Measurements from ENCODE around the gene PDE11A. TPM values are rescaled to one million over a fixed set of nuclear protein-coding genes. Genes with fewer than 3 reads are reported as not detected.
"Not testable (repeated sequence)": the region's sequence is repeated elsewhere in the genome, so short reads cannot be mapped to it uniquely, and the experiment has no call there.

The PDE11A gene
- total RNA-seq, 1 experiment from 2014 or later = 1.4 TPM

DNA sequence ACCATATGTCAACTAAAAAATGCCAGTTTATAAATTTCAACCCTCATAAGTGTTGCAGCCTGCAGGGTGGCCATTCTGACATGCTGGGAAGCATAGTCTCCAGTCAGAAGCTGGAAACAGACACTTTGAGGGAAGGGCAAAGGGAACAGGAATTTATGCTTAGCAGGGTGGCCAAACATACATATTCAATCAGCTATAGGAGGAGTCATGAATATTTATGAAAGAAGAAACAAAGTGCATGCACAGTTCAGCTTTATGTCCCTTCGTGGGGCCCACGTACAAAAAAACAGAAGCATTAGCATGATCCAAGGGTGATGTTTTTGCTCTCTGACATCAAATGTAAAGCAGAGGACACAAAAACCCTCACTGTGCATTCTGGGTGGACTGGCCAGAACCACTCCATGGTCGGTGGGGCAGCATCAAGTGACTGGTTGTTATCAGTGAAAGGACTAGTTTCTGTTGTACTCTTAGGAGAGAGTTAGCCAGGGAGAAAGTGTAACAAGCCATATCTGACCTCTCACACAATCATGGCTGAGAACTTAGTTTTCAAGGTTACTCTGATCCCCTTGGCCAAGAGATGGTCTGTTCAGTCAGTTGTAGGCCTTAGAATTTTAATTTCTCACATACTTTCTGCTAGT lies 9.9 kb upstream of the PDE11A start:
- BruUV-seq (replicated peaks) = no TSS peak
- TF ChIP-seq, protein P1, sequence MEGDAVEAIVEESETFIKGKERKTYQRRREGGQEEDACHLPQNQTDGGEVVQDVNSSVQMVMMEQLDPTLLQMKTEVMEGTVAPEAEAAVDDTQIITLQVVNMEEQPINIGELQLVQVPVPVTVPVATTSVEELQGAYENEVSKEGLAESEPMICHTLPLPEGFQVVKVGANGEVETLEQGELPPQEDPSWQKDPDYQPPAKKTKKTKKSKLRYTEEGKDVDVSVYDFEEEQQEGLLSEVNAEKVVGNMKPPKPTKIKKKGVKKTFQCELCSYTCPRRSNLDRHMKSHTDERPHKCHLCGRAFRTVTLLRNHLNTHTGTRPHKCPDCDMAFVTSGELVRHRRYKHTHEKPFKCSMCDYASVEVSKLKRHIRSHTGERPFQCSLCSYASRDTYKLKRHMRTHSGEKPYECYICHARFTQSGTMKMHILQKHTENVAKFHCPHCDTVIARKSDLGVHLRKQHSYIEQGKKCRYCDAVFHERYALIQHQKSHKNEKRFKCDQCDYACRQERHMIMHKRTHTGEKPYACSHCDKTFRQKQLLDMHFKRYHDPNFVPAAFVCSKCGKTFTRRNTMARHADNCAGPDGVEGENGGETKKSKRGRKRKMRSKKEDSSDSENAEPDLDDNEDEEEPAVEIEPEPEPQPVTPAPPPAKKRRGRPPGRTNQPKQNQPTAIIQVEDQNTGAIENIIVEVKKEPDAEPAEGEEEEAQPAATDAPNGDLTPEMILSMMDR (IDR thresholded peaks at IDR 0.05; ENCODE audit: unreplicated experiment) = no peak
- no peak overlapping the region for H3K4me3 Mint-ChIP-seq (ENCODE audit: low read depth, unreplicated experiment)
- H3K4me1 Mint-ChIP-seq (ENCODE audit: low read depth, unreplicated experiment) = no peaks in the 10 kb centered on the region
- no peak overlapping the region for H3K27ac Mint-ChIP-seq (ENCODE audit: unreplicated experiment)
- no peak for DNase-seq
- no peaks in the 10 kb centered on the region for H3K27me3 Mint-ChIP-seq (ENCODE audit: unreplicated experiment)
- intact Hi-C loops (cut with micrococcal nuclease; ENCODE audit: unreplicated experiment) = no loop called here
- H3K9me3 Mint-ChIP-seq (ENCODE audit: low read depth, unreplicated experiment) = no peaks in the 10 kb centered on the region
- H3K36me3 Mint-ChIP-seq (ENCODE audit: insufficient read depth, unreplicated experiment) = no peaks in the 10 kb centered on the region
- CTCF ChIA-PET = no interaction called here

- DNase-seq; CTCF ChIA-PET; H3K27me3 Mint-ChIP-seq (ENCODE audit: unreplicated experiment); H3K9me3 Mint-ChIP-seq (ENCODE audit: low read depth, unreplicated experiment); BruUV-seq (replicated peaks); H3K4me3 Mint-ChIP-seq (ENCODE audit: low read depth, unreplicated experiment); H3K36me3 Mint-ChIP-seq (ENCODE audit: insufficient read depth, unreplicated experiment); intact Hi-C loops (cut with micrococcal nuclease; ENCODE audit: unreplicated experiment); H3K27ac Mint-ChIP-seq (ENCODE audit: unreplicated experiment): not testable (repeated sequence)
- H3K4me1 Mint-ChIP-seq (ENCODE audit: low read depth, unreplicated experiment) = peaks cover 11% of the 10 kb centered on the region
Observed at GRCh38 chr2:178079279-178079678, 6.7 kb upstream of the PDE11A start.

GRCh38 chr2:178076130-178076529 lies 3.6 kb upstream of the PDE11A start:
- Mint-ChIP-seq H3K27me3 (ENCODE audit: unreplicated experiment) (no peaks in the 10 kb centered on the region), H3K4me1 (ENCODE audit: low read depth, unreplicated experiment) (peaks cover 42% of the 10 kb centered on the region), H3K4me3 (ENCODE audit: low read depth, unreplicated experiment) (no peak overlapping the region), H3K27ac (ENCODE audit: unreplicated experiment) (no peak overlapping the region), H3K9me3 (ENCODE audit: low read depth, unreplicated experiment) (no peaks in the 10 kb centered on the region), H3K36me3 (ENCODE audit: insufficient read depth, unreplicated experiment) (peaks cover 26% of the 10 kb centered on the region)
- TF ChIP-seq, protein P1 (IDR thresholded peaks at IDR 0.05; ENCODE audit: unreplicated experiment) = no peak
- no TSS peak for BruUV-seq (replicated peaks)
- CTCF ChIA-PET = interaction anchor here (0.6 kb wide), 1 partner anchor 63 kb away, joined by 3 read pairs; no protein-coding TSS in a partner anchor
- DNase-seq = no peak
- intact Hi-C loops (cut with micrococcal nuclease; ENCODE audit: unreplicated experiment) = no loop called here

- intact Hi-C loops (cut with micrococcal nuclease; ENCODE audit: unreplicated experiment) = no loop called here
- peak overlapping the region; percentile 70 for H3K27ac Mint-ChIP-seq (ENCODE audit: unreplicated experiment)
- no peak for DNase-seq
- peaks cover 48% of the 10 kb centered on the region for H3K4me1 Mint-ChIP-seq (ENCODE audit: low read depth, unreplicated experiment)
- H3K4me3 Mint-ChIP-seq (ENCODE audit: low read depth, unreplicated experiment) = peak overlapping the region; percentile 53
- H3K9me3 Mint-ChIP-seq (ENCODE audit: low read depth, unreplicated experiment) = no peaks in the 10 kb centered on the region
- no TSS peak for BruUV-seq (replicated peaks)
- peaks cover 26% of the 10 kb centered on the region for H3K36me3 Mint-ChIP-seq (ENCODE audit: insufficient read depth, unreplicated experiment)
- TF ChIP-seq, protein P1 (IDR thresholded peaks at IDR 0.05; ENCODE audit: unreplicated experiment) = no peak
- CTCF ChIA-PET = no interaction called here
- H3K27me3 Mint-ChIP-seq (ENCODE audit: unreplicated experiment) = no peaks in the 10 kb centered on the region
Observed at GRCh38 chr2:178075006-178075326, 2.4 kb upstream of the PDE11A start.

Data from Calu3 (cell line).